ENCODE data around the gene ARL5A.

DNA sequence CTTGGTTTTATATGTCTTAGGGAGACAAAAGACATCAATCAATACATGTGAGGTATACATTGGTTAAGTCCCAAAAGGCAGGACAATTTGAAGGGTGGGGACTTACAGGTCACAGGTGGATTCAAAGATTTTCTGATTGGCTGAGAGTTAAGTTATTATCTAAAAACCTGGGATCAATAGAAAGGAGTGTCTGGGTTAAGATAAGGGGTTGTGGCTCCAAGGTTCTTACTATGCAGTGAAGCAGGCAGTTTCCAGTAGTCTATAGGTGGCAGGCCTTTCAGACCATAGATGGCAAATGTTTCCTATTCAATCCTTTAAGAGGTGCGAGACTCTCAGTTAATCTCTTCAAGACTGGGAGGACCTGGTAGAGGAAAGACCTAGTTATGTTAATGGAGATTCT lies 51.9 kb downstream of the ARL5A start:
- TF ChIP-seq, protein P1, sequence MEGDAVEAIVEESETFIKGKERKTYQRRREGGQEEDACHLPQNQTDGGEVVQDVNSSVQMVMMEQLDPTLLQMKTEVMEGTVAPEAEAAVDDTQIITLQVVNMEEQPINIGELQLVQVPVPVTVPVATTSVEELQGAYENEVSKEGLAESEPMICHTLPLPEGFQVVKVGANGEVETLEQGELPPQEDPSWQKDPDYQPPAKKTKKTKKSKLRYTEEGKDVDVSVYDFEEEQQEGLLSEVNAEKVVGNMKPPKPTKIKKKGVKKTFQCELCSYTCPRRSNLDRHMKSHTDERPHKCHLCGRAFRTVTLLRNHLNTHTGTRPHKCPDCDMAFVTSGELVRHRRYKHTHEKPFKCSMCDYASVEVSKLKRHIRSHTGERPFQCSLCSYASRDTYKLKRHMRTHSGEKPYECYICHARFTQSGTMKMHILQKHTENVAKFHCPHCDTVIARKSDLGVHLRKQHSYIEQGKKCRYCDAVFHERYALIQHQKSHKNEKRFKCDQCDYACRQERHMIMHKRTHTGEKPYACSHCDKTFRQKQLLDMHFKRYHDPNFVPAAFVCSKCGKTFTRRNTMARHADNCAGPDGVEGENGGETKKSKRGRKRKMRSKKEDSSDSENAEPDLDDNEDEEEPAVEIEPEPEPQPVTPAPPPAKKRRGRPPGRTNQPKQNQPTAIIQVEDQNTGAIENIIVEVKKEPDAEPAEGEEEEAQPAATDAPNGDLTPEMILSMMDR (IDR thresholded peaks at IDR 0.05), result no peak
- no peak for TF ChIP-seq POLR2A (IDR thresholded peaks at IDR 0.05)

Data from heart left ventricle (tissue), 13 donors.